NCI-H446 (cell line): Measurements from ENCODE around the gene EPN2.
"Not testable (repeated sequence)": the region's sequence is repeated elsewhere in the genome, so short reads cannot be mapped to it uniquely, and the experiment has no call there.

Experiments used
- DNase-seq, 2 experiments: peaks; one replicate each; lab custom pipeline; 2025; lab: John Stamatoyannopoulos, UW

Gene EPN2

DNA sequence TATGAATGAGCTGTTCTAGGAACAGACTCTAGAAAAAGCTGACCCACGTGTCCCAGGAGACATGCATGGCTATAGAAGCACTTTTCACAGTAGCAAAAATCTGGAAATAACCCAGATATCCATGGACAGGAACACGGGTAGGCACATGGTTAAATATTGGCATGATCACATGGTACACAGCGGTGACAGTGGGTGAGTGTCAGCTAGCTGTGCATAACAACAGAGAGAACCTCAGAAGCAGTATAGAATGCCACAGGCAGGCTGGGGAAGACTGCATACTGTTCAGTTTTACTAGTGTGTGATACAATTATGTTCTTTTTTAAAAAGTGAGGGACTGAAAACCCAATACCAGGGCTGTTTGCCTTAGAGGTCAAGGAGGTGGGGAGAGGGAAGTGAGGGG, 31.4 kb downstream of the EPN2 start:
- no peak for DNase-seq

DNA sequence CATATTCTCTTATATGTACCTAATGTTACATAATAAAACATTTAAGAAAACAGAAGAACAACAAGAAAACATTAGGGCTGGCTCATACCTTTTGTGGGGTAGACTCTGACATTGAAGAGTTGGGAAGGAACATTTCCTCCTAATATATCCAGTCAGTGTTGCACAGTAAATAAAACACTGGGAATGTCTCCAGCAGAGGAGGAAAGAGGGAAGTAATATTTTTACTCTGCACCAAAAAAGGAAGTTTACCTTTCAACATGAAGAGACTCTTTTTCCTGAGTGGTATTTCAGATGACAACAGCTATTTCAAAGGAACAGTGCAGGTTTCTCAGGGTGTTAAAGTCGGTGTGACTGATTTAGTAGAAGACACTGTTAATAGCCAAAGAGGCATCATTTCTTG, 31.9 kb downstream of the EPN2 start:
- DNase-seq, result no peak

DNA sequence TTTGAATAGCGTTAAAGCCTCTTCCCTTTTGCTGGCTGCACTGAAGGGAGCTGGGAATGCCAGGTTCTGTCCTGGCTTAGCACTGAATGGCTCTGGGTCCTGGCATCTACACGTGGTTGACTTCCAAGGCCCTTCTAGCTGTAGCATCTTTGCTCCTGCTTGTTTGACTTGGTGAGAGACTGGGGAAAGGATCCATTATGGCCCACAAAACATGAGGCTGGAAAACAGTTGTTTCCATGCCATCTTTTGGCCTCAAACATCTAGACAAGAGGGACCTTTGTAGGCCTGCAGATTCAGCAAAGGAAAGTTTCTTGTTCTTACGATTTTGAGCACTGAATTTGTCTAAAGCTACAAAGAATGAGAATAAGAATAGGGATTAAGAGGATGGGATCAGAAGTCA, 32.5 kb downstream of the EPN2 start:
- no peak for DNase-seq

DNA sequence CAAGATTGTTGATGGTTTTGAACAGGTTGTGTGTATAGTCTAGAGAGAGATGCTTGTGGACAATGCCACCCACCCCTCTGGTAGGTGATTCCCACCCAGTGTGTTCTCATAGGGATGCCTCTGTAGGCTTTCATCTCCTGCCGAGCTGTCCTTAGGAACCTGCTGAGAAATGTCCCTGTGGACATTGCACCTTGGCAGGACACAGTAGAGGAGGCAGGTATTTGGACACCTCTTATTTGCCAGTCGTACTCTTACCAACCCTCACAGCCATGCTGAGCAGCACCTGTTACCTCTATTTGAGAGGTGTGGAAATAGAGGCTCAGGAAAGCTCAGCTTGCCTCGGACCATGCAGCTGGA, 33.2 kb downstream of the EPN2 start:
- no peak for DNase-seq

DNA sequence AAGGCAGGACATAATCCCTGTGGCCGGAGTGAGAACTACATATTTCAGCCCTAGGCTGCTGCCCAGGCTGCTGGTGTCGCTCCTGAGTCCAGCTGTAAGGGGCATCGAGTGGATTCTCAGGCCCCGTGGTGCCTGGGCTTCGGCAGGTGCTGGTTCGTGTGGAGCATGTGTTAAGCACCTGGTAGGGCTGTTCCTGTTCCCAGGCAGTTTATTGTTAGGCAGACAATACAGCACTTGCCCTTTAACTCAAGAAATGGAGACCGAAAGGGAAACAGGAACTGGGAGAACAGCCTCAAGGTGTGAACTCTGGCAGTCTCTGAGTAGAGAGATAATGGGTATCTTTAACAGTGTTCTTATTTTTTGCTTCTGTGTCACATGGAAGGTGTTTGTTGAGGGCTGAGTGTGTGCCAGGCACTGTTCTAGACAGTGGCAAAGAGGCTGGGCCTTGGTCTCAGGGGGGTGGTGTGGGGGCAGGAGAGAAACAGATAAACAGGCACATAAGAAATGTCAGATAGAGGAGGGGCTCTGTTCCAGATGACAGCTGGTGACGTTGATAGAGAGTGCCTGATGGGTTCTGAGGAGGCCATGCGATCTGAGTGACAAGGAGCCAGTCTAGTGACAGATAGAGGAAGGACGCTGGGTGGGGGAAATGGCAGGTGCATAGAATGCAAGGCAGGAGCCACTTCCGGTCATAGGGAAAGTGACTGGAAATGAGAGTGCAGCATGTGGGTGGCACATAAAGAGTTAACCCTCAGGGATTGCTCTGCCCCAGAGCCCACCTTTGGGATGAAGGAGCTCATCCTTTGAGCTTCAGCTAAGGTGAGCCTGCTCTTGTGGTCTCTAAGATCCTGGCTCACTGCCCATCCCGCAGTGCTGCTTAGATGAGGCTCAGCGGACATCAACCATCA, 33.8 kb downstream of the EPN2 start:
- no peak for DNase-seq

DNA sequence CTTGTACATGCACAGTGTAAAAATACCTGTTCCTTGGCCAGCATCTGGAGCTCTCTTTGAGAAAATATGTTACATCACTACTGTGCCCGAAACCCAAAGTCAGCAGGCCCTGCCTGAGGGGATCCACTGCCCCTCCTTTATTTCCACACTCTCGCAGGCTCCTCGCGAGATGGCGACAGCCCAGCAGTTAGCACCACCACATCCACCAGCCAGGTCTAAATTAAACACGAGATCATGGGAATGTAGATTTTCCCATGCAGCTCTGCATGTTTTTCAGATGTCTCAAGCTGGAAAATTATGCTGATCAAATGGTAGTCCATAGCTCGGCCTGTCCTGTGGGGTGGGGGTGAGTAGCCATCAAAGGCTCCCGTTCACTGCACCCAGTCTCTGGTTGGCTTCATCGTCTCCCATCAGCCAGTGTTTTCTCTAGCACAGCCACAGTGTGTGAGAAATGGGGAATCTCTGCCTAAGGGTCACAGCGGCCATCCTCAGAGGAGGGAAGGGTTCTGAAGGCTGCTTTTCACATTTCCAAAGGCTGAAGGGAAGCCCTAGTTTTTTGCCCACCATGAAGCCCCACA, 34.7 kb downstream of the EPN2 start:
- no peak for DNase-seq

DNA sequence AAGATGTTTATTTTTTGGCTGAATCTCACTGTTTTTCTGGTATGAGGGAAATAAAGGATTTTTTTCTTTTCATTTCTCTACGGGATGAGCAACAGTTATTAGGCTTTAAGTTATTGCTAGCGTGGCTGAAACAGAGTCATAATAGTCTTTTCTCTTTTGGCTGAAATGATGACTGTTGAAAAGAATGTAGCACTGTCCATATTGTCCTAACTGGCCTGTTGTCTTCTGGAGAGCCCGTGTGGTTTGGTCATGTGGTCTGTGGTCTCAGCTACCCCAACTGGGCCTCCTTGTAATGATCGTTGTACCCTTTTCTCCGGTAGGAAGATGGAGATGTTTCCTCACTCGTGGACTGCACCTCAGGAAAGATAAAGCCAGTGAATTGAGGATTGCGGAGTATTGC, 36.6 kb downstream of the EPN2 start:
- no peak for DNase-seq

DNA sequence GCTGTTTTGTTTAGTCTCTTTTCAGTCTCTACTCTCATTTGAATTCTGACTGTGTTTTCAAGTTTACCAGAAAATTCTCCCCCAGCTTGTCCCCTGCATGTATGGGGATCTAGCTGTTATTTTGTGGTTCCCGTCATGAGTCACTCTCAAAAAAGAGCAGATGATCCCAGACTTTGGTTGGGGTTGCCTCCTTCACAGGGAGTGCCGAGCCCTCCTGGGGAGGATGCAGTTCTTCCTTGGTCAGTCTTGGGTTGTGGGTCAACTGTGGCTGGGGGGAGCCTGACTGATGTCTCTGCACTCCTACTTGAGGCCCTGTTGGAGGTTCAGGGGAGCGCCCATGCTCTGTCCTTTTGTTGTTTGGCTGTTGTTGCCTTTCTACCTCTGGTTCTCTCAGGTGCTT, 37.7 kb downstream of the EPN2 start:
- DNase-seq, result no peak

DNA sequence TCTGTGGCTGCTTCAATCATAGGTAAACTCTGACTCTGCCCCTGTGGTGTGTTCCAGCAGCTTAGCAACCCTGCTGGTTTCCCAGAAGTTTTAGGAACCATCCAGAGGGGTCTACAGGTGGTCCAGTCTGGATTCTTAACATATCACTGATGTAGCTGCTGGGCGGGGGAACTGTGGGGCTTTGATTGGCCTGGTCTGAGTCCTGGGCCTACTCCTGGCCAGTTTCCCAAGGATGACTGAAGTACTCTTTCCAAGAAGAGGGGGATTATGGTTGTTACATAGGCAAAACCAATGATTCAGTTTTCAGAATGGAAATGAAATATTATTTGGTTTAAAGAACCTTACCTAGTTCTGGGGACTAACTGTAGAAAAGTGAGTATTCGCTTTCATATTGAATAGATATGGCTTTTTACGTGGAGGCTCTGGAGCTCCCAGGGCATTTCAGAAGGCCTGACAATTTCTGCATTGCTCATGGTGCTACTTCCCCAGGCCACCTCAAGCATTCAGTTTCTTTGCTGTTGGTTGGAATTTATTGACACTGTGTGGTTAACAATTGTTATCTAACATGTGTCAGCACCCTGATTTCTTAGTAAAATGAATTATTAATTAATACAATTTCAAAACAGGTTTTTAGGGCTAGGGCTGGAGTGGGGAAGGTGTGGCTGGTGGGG, 38.4 kb downstream of the EPN2 start:
- no peak for DNase-seq

DNA sequence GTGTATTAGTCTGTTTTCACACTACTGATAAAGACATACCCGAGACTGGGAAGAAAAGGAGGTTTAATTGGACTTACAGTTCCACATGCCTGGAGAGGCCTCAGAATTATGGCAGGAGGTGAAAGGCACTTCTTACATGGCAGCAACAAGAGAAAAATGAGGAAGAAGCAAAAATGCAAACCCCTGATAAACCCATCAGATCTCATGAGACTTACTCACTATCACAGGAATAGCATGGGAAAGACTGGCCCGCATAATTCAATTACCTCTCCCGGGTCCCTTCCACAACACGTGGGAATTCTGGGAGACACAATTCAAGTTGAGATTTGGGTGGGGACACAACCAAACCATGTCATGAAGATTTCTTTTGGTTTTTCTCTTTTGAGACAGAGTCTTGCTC, 41.1 kb downstream of the EPN2 start:
- not testable (repeated sequence) for DNase-seq

DNA sequence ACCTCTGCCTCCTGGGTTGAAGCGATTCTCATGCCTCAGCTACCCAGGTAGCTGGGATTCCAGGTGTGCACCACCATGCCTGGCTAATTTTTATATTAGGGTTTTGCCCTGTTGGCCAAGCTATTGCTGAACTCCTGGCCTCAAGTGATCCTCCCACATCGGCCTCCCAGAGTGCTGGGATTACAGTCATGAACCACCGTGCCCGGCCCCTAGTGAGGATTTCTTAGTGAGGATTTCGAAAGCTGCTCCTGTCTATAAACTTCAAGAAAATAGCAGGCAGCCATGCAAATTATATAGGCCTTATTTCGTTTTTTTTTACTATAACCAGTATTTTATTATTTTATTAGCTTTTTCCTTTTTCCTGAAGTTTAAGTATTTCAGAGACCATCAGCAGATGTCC, 41.6 kb downstream of the EPN2 start:
- DNase-seq, result no peak

DNA sequence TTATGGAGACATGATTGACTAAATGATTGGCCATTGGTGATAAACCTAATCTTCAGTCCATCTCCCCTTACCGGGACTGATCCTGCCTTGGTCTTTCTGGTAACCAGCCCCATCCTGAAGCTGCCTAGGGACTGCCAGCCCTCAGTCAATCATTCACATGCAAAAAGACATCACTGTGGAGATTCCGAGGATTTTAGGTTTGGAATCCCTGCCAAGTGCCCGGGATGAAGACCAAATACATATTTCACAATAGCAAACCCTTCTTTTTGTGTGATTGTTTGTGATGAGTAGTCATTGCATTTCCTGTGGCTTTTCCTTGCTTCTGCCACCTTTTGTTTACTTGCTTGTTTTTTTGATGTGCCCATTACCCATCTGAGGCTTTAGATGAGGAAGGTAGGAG, 44.0 kb downstream of the EPN2 start:
- no peak for DNase-seq

DNA sequence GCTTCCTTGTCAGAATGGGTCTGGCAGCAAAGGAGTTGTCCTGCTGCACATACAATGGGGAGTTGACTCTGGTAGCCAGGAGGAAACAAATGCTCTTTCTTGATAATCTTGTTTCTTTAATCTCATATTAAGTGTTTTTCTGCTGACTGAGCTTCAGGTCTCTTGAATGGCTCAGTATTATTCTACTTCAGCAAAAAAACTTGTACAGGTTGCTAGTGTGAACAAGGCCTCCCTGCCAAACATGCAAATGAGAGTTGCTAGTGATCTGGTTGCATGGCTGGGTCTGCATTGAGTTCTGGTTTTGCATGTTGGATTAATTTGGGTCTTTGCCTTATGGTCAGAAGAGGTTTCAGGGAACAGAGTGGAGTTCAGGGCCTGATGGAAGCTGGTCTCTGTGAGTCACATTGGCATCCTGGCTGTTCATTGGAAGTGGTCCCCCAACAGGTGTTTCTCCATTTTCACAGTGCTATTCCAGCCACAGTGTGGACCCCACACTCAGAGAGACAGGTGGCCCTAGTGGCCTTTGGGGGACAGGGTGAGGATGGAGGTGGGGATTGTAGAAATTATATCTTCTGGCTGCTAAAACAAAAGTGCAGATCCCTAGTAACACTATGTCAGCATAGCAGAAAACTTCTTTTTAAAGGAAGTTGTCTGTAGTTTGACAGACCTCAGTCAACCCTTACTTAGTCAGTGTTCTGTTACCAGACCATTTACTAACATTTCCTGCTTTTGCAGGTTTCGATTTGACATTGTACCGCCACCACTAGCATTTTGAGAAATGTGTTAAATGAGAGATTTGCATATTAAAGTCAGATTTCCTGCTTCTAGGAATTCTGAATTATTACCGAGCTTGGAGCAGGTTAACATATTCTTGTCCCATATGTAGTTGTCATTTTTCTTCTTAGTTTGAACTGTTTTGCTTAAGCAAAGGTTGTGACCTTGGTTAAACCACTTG, 47.1 kb downstream of the EPN2 start:
- DNase-seq, result no peak

DNA sequence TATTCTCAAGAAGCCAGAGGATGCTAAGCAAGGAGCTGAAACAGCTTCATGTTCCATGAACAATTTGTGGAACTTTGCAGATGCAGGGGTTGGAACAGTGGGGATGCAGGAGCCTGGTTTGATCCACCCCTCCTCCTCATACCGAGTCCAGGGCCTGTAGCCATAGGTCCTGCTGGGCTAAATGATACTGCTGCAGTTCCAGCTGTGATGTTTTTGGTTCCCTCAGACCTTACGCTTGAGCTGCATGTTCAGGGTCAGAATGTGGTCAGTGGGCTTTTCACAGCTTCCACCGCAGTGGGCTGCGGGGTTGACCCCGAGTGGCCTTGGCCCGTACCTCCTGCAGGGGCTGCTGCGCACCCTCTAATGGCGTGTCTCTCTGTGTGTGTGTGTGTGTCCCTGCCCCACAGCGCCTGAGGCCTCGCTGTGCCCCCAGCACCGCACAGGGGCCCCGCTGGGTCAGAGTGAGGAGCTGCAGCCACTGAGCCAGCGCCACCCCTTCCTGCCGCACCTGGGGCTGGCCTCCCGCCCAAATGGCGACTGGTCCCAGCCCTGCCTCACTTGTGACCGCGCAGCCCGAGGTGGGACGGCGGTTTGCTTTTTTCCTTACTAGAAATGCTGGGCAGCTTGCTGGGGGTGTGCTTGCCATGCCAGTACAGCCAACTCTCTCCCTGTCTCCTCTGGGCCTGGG, 48.2 kb downstream of the EPN2 start:
- DNase-seq, result no peak

DNA sequence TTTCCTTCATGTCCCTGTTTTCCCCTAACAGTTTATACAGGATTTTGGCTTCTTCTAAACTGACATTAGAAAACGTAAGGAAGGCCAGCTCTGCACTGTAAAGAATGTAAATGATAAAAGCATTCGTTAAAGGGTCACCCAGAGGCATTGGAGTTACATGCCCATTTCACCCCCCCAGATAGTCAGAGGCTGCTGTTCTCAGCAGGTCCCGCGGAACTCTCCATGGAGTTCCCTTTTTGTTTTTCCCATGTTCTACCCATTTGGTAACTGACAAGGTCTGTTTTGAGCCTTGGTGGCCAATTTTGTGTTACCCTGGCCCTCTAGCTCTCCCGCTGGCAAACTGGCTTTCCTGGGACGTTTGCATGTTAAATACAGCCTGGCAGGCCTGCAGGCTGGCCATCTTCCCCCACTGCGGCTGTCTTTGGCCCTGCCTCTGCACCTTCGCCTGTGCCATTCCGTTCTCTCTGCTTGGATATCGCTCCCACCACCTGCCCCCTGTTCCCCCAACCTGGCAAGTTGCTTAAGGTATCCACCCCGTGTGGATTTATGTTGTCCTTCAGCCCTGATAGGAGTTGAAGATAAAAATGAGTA, 49.7 kb downstream of the EPN2 start:
- no peak for DNase-seq

DNA sequence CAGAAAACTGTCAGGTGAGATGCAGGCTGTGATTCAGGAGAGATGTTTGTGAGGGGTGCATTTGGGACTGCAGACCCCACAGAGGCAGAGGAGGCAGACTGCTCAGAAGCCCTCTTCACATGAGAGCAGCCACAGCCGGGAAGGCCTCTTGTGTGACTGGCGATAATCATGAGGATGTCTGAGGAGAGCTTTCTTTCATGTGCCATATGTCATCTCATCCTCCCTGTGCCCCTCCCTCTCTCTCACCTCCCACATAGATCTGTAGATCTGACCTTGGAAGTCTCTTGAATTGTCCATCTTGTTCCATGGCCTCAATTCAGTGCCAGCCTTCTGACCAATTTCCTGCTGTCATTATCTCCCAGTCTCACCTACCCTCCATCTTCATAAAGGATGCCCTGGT, 50.5 kb downstream of the EPN2 start:
- no peak for DNase-seq

DNA sequence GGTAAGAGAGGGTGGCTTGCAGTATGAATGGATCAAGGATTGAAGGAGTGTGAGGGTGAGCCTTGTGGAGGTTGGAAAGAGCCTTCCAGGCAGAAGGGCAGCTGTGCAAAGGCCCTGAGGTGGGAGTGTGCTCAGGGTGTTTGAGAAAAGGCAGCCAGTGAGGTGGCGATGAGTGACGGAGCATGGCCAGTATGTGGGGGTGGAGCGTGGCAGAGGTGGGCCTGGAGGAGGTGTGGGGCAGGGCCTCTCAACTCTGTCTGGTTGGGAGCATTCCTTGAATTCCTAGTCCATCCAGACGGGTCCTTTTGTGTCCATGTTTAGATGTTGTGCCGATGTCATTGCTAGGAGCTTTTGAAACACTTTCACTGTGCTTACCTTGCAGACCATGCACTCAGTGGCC, 51.3 kb downstream of the EPN2 start:
- no peak for DNase-seq

DNA sequence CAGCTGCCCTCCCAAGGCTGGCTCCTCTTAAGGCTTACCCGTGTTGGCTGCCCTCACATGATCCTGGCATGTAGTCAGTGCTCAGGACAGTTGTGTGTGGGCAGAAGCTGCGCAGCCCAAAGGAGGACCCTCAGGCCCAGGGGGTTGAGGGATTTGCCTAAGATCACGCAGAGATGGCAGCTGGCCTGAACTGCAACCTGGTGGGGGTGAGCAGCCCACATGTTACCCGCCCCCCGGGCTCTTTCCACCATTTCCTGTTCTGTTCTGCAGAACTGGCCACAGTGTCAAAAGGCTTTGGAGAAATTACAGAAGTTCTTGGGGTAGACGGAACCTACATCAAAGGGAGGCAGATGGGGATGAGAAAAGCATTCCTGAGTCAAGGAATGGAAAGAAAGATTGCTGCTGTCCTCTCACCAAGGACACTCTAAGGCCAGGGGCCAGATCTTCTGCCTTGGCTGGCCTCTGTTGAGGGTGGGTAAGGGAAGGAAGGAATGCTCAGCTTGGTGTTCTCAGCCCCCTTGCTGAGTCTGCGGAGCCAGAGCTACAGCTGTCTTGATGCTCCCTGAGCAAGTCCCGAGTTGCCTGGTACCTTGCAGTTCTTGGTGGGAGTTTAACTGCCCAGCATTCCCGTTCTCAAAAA, 53.0 kb downstream of the EPN2 start:
- DNase-seq, result no peak

DNA sequence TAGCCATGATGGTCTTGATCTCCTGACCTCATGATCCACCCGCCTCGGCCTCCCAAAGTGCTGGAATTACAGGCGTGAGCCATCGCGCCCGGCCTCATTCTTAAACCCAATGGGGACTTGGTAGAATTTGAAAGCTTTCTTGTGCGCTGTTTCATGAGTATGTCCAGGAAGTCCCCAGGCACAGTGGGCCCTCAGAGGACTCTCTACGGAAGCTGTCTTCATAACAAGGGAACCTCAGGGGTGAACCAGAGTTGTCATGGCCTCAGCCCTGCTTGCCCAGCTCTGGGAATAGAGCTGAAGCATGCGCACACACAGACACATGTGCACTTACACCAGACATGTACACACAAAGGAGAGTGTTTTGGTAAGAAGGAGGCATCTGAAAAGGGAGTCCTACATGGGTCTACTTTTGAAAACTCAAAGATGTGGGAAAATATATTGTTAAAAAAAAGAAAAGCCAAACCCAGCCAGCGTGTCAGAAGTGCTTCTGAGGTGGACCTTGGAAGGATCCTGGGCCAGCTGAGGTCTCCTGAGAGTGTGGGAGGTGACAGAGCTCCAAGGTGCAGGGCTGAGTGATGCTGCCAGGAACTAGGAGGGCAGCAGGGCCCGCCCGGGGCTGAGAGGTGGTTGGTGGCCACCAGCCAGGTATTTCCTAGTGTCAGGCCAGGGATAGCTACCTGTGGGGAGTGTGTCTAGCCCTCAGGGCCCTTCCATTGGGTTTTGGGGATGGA, 54.6 kb downstream of the EPN2 start:
- no peak for DNase-seq

DNA sequence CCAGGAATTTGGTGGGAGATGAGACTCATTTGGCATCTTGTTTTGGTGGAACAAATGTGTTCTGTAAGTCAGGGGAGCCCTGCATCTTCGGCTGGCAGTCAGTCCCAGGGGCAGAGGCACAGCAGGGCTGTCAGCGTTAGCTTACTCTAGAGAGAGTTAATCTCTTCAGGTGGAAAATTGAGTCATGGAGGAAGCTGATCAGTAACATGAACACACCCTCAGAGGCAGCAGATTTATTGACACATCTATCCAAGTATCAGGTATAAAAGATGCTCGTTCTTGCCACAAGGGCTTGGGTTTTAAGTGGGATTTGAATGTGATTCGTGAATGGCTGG, 55.2 kb downstream of the EPN2 start:
- DNase-seq, result no peak
